Activated CD8-positive, alpha-beta memory T cell treated with anti-CD3 and anti-CD28 coated beads, Interleukin-2, amount 10 ng/mL, durations not matched to agents 7 days and 5 days (primary cell): ENCODE results near the gene DUSP10. TPM values are rescaled to one million over a fixed set of nuclear protein-coding genes. Genes with fewer than 3 reads are reported as not detected.

Experiments used
- ATAC-seq: fragments of 150-1000 bp; cut with Tn5 transposase; one replicate; pipeline ENCODE4 v1.10.0; 2021; ENCODE audit warnings: moderate library complexity
- CTCF ChIA-PET: fragments of 350-600 bp; sonication (Branson Sonifier 250); formaldehyde crosslinking; loops from one replicate; lab custom pipeline; 2021; ENCODE audit warnings: antibody characterized with exemption; lab: Charles Lee
- DNase-seq: peaks from one replicate; pipeline ENCODE4 v3.0.0-alpha.2; 2020
- H3K27ac Mint-ChIP-seq: one replicate; pipeline ENCODE4 v1.8.0; 2021; ENCODE audit warnings: mild to moderate bottlenecking, mixed read lengths
- H3K27me3 Mint-ChIP-seq: one replicate; pipeline ENCODE4 v1.8.0; 2021; ENCODE audit warnings: mixed read lengths
- H3K36me3 Mint-ChIP-seq: one replicate; pipeline ENCODE4 v1.8.0; 2021; ENCODE audit warnings: mild to moderate bottlenecking, mixed read lengths
- H3K4me1 Mint-ChIP-seq: one replicate; pipeline ENCODE4 v1.8.0; 2021; ENCODE audit warnings: mixed read lengths
- H3K4me3 Mint-ChIP-seq: one replicate; pipeline ENCODE4 v1.8.0; 2021; ENCODE audit warnings: mild to moderate bottlenecking, moderate library complexity, mixed read lengths
- H3K9me3 Mint-ChIP-seq: one replicate; pipeline ENCODE4 v1.8.0; 2022; ENCODE audit warnings: low read depth, mixed read lengths
- total RNA-seq, 2 experiments: library from RNA; stranded (reverse); gene quantifications; one replicate each; pipeline ENCODE4 v1.2.3, GENCODE V29; 2021

The DUSP10 gene
- 10 to 100 TPM; 14.3 to 46.3 TPM for total RNA-seq

GRCh38 chr1:221741703-221742554 is at the start of gene DUSP10:
DUSP10 (minus strand) TSS chr1:221742089; CDS start chr1:221739744, 2,345 bp downstream.
- H3K36me3 Mint-ChIP-seq, result peaks cover 32% of the 10 kb centered on the region
- DNase-seq (peak; percentile 100), ATAC-seq (peak; percentile 85)
- peaks cover 28% of the 10 kb centered on the region for H3K4me1 Mint-ChIP-seq
- H3K27me3 Mint-ChIP-seq, result no peaks in the 10 kb centered on the region
- no peak within 1 kb of the TSS for H3K4me3 Mint-ChIP-seq
- H3K27ac Mint-ChIP-seq, result no peak within 1 kb of the TSS
- H3K9me3 Mint-ChIP-seq, result peaks cover 4% of the 10 kb centered on the region
- CTCF ChIA-PET, result interaction anchor here (0.8 to 7.1 kb wide), 25 partner anchors 9 to 867 kb away, joined by 3 to 92 read pairs (median 5); no protein-coding TSS in a partner anchor

GRCh38 chr1:221788466-221788865 is 46.6 kb upstream of the DUSP10 start:
- Mint-ChIP-seq H3K4me1 (peaks cover 17% of the 10 kb centered on the region), H3K4me3 (no peak overlapping the region), H3K9me3 (no peaks in the 10 kb centered on the region), H3K27ac (no peak overlapping the region), H3K36me3 (peaks cover 2% of the 10 kb centered on the region), H3K27me3 (no peaks in the 10 kb centered on the region)
- CTCF ChIA-PET, result interaction anchor here (1.2 kb wide), 1 partner anchor 17 kb away, joined by 3 read pairs; no protein-coding TSS in a partner anchor
- ATAC-seq (no peak), DNase-seq (no peak)

- no peaks in the 10 kb centered on the region for H3K27me3 Mint-ChIP-seq
These were observed 44.8 kb upstream of the DUSP10 start for GRCh38 chr1:221786647-221787046.

GRCh38 chr1:221783936-221784335 is 42.0 kb upstream of the DUSP10 start:
- Mint-ChIP-seq H3K36me3 (peaks cover 2% of the 10 kb centered on the region), H3K27me3 (no peaks in the 10 kb centered on the region), H3K4me1 (peaks cover 55% of the 10 kb centered on the region), H3K27ac (peak overlapping the region; percentile 34), H3K9me3 (no peaks in the 10 kb centered on the region), H3K4me3 (peak overlapping the region; percentile 7)
- ATAC-seq (peak; percentile 80), DNase-seq (peak; percentile 50)
- CTCF ChIA-PET, result interaction anchor here (0.9 to 4.0 kb wide), 5 partner anchors 11 to 45 kb away, joined by 3 to 14 read pairs (median 5); partner anchors contain the start of gene DUSP10

More at GRCh38 chr1:221786647-221787046, 44.8 kb upstream of the DUSP10 start:
- ATAC-seq, result no peak
- peaks cover 2% of the 10 kb centered on the region for H3K36me3 Mint-ChIP-seq
- H3K27ac Mint-ChIP-seq, result no peak overlapping the region
- H3K9me3 Mint-ChIP-seq, result no peaks in the 10 kb centered on the region
- DNase-seq, result no peak
- peaks cover 30% of the 10 kb centered on the region for H3K4me1 Mint-ChIP-seq
- no peak overlapping the region for H3K4me3 Mint-ChIP-seq
- CTCF ChIA-PET, result no interaction called here

GRCh38 chr1:221783437-221783836 is 41.5 kb upstream of the DUSP10 start:
- peak overlapping the region; percentile 7 for H3K4me3 Mint-ChIP-seq
- no peaks in the 10 kb centered on the region for H3K9me3 Mint-ChIP-seq
- peaks cover 60% of the 10 kb centered on the region for H3K4me1 Mint-ChIP-seq
- no peaks in the 10 kb centered on the region for H3K27me3 Mint-ChIP-seq
- ATAC-seq (peak; percentile 54), DNase-seq (peak; percentile 54)
- CTCF ChIA-PET, result interaction anchor here (1.1 to 4.0 kb wide), 5 partner anchors 13 to 46 kb away, joined by 3 to 14 read pairs (median 6); partner anchors contain the start of gene DUSP10
- no peaks in the 10 kb centered on the region for H3K36me3 Mint-ChIP-seq
- peak overlapping the region; percentile 34 for H3K27ac Mint-ChIP-seq

GRCh38 chr1:221782970-221783369 is 41.1 kb upstream of the DUSP10 start:
- Mint-ChIP-seq H3K4me1 (peaks cover 65% of the 10 kb centered on the region), H3K36me3 (no peaks in the 10 kb centered on the region), H3K27me3 (no peaks in the 10 kb centered on the region), H3K4me3 (peak overlapping the region; percentile 7), H3K9me3 (no peaks in the 10 kb centered on the region), H3K27ac (peak overlapping the region; percentile 34)
- CTCF ChIA-PET, result interaction anchor here (0.8 to 4.0 kb wide), 6 partner anchors 14 to 227 kb away, joined by 3 to 14 read pairs (median 6); partner anchors contain the start of gene DUSP10
- ATAC-seq, result no peak
- no peak for DNase-seq

- H3K27ac Mint-ChIP-seq, result peak overlapping the region; percentile 34
- H3K9me3 Mint-ChIP-seq, result no peaks in the 10 kb centered on the region
- H3K4me1 Mint-ChIP-seq, result peaks cover 70% of the 10 kb centered on the region
- CTCF ChIA-PET, result interaction anchor here (0.8 to 4.0 kb wide), 3 partner anchors 20 to 227 kb away, joined by 3 to 14 read pairs (median 6); partner anchors contain the start of gene DUSP10
- H3K36me3 Mint-ChIP-seq, result no peaks in the 10 kb centered on the region
- H3K4me3 Mint-ChIP-seq, result no peak overlapping the region
- DNase-seq, result no peak
- no peaks in the 10 kb centered on the region for H3K27me3 Mint-ChIP-seq
- ATAC-seq, result no peak
These were observed 40.6 kb upstream of the DUSP10 start for GRCh38 chr1:221782477-221782876.

GRCh38 chr1:221781102-221781755 is 39.3 kb upstream of the DUSP10 start:
- ATAC-seq (no peak), DNase-seq (no peak)
- Mint-ChIP-seq H3K27me3 (no peaks in the 10 kb centered on the region), H3K9me3 (no peaks in the 10 kb centered on the region), H3K4me1 (peaks cover 82% of the 10 kb centered on the region), H3K4me3 (no peak overlapping the region), H3K36me3 (peaks cover 2% of the 10 kb centered on the region), H3K27ac (no peak overlapping the region)
- CTCF ChIA-PET, result interaction anchor here (4.0 kb wide), 1 partner anchor 38 kb away, joined by 14 read pairs; the partner anchor contains the start of gene DUSP10

GRCh38 chr1:221780175-221780574 is 38.3 kb upstream of the DUSP10 start:
- Mint-ChIP-seq H3K27me3 (no peaks in the 10 kb centered on the region), H3K4me1 (peaks cover 93% of the 10 kb centered on the region), H3K36me3 (peaks cover 2% of the 10 kb centered on the region), H3K27ac (no peak overlapping the region), H3K9me3 (no peaks in the 10 kb centered on the region), H3K4me3 (no peak overlapping the region)
- CTCF ChIA-PET, result interaction anchor here (0.6 to 2.4 kb wide), 4 partner anchors 23 to 675 kb away, joined by 3 to 6 read pairs (median 4); no protein-coding TSS in a partner anchor
- DNase-seq (no peak), ATAC-seq (no peak)

- Mint-ChIP-seq H3K27me3 (no peaks in the 10 kb centered on the region), H3K36me3 (peaks cover 3% of the 10 kb centered on the region), H3K4me1 (peaks cover 95% of the 10 kb centered on the region), H3K27ac (peak overlapping the region; percentile 89), H3K9me3 (no peaks in the 10 kb centered on the region), H3K4me3 (no peak overlapping the region)
- CTCF ChIA-PET, result interaction anchor here (0.6 to 2.4 kb wide), 4 partner anchors 23 to 676 kb away, joined by 3 to 6 read pairs (median 4); no protein-coding TSS in a partner anchor
- no peak for ATAC-seq
- no peak for DNase-seq
These were observed 37.9 kb upstream of the DUSP10 start for GRCh38 chr1:221779771-221780170.

- H3K27ac Mint-ChIP-seq, result peak overlapping the region; percentile 89
- peaks cover 3% of the 10 kb centered on the region for H3K36me3 Mint-ChIP-seq
- H3K9me3 Mint-ChIP-seq, result no peaks in the 10 kb centered on the region
- no peaks in the 10 kb centered on the region for H3K27me3 Mint-ChIP-seq
- ATAC-seq (peak; percentile 77), DNase-seq (peak; percentile 83)
- peaks cover 86% of the 10 kb centered on the region for H3K4me1 Mint-ChIP-seq
- CTCF ChIA-PET, result interaction anchor here (0.8 to 2.4 kb wide), 7 partner anchors 35 to 677 kb away, joined by 3 to 6 read pairs (median 4); partner anchors contain the start of gene DUSP10
- peak overlapping the region; percentile 51 for H3K4me3 Mint-ChIP-seq
These were observed 36.8 kb upstream of the DUSP10 start for GRCh38 chr1:221778535-221779142.

- no peaks in the 10 kb centered on the region for H3K9me3 Mint-ChIP-seq
- DNase-seq (peak; percentile 68), ATAC-seq (peak; percentile 52)
- no peaks in the 10 kb centered on the region for H3K27me3 Mint-ChIP-seq
- peak overlapping the region; percentile 51 for H3K4me3 Mint-ChIP-seq
- peak overlapping the region; percentile 89 for H3K27ac Mint-ChIP-seq
- H3K4me1 Mint-ChIP-seq, result peaks cover 81% of the 10 kb centered on the region
- H3K36me3 Mint-ChIP-seq, result peaks cover 3% of the 10 kb centered on the region
- CTCF ChIA-PET, result interaction anchor here (0.8 to 2.4 kb wide), 6 partner anchors 17 to 66 kb away, joined by 3 to 6 read pairs (median 4); no protein-coding TSS in a partner anchor
These were observed 36.2 kb upstream of the DUSP10 start for GRCh38 chr1:221778125-221778524.
